NCI-H1436 treated with DMSO at 0.1 percent for 48 hours (cell line): ENCODE measurements around the gene RYR2.
"Not testable (repeated sequence)": the region's sequence is repeated elsewhere in the genome, so short reads cannot be mapped to it uniquely, and the experiment has no call there.

Source experiments
- DNase-seq: peaks from one replicate; lab custom pipeline; 2025; lab: John Stamatoyannopoulos, UW

Gene RYR2

DNA sequence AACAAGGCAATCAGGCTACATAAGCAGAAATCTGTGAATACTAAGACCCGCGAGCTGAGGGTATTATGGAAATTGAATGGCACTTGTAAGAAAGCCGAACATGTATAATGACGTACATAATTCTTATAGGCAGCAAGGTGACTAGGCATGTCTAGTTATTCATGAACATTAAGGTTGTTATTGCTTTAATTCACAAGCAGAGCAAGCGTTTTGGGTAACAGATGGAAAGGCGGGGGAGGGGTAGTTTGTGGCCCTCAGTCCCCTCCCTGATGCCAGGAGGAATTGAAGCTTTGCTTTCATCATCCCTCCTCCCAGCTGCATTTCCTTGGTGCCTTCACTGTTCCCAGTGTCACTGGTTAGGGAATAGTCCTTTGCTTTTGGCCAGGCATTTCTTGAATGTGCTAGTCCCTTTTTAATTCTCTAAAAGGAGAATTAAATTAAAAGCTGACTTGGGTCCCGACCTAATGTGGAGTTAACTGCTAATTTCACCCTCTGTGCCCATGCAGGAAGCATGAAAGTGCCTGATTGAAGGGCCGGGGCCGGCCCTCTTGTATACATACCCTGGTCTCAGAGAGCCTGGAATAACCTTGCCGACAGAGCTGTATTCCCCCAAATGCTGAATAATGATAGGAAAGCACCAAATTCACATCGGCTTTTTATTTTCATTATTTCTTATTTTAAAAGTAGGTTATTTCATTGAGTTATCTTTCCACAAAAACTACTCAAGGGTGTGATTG lies 42.5 kb downstream of the RYR2 start:
- DNase-seq = no peak

DNA sequence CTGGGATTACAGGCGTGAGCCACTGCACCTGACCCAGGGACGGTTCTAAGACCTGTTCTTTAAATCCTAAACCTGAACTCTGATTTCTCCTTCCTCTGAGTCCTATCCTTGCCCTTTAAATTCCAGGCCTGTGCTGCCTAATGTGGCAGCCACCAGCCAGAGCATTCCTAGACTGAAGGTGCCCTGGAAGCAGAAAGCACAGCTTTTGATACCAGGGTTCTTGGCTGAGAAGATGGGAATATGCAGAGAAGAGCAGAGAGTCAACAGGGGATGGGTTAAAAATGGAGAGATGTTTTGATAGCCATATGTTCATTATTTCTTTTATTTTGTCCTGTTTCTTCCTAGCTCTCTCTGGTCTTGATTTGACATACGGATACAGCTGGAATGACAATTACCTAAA lies 49.7 kb downstream of the RYR2 start:
- DNase-seq = no peak

DNA sequence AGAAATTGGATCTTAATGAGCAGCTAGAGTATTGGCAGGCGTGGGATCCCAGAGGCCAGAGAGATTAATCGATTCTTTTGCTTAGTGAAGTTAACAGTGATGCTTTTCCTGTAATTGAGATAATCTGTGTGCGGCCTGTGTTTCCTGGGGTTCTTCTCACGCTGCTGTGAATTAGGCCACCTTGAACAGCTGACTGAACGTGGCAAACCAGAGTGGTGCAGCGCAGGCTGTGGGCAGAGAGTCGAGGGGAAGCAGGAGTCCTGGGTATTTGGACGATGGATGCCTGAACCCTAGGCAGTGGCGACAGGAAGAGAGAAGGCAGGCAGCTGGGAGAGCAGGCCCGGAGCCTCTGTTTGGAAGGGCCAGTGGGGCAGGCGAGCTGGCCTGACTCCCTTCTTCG lies 51.7 kb downstream of the RYR2 start:
- no peak for DNase-seq

- DNase-seq = no peak
Observed at GRCh38 chr1:237098541-237098940, 56.6 kb downstream of the RYR2 start.

- no peak for DNase-seq
Observed at GRCh38 chr1:237103021-237103420, 61.0 kb downstream of the RYR2 start.

DNA sequence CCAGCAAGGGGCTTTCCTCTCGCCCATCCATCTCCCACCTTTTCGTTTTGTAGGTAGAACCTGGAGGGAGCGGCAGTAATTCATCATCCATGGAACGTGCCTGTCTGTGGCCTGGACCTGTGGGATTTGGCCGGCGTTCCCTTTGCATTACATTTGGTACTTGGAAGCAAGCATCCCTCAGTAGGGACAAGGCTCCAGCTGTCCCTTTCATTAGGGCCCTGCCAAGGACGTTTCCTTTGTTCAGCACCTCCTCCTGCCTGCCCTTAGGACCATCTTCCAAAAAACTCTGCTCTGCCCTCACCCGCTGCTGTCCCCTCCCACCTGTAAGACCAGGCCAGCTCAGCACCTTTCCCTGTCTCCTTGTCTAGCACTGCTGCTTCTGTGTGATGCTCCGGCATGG lies 62.1 kb downstream of the RYR2 start:
- DNase-seq = no peak

DNA sequence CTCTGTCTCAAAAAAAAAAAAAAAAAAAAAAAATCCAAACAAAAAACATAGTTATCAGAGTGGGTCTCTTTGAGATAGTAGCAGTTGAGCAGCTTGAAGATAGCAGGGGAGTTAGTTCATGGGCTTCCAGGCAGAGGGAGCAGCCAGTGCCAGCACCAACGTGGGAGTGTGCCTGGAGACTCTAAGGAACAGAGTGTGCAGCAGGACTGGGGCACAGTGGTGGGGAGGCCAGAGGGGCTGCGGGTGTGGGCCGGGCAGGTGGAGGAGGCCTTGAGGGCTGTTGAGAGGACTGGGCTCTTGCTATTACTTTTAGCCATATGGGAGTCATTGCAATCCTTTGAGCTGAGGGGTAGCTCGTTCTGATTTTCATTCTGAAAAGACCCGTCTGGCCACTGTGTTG lies 63.8 kb downstream of the RYR2 start:
- DNase-seq = no peak

DNA sequence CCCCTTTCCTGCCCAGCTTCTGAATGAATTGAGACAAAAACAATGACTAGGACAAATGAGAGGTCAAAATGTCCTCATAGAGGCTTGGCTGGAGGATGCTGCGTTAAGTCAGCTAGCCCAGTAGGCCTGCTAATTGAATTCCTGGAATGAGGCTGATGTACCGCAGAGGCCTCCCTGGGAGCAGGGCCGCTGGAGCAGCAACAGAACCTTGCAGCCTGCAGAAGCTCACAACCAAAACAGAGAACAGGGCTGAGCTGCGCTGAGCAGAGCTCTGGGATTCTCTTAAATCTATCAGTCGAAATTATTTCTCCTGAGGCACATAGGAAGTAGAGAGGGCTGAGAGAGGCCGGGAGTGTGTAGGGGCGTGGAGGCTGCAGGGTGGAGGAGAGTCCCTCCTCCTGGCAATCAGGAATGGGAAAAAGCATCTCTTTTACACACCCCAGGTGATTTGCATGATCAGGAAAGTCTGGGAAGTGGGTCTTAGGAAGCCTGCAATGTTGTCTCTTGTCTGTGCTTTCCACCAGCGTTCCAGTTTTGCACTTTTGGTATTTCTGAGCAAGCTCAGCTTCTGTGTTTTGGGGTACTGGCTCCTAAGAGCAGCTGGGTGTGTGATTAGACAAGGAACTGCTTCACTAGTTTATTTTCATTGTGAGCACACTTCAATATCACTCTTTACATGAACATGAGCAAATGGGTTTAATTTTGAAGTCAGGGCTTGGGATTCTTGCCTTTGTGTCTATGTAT lies 66.5 kb downstream of the RYR2 start:
- DNase-seq = no peak

DNA sequence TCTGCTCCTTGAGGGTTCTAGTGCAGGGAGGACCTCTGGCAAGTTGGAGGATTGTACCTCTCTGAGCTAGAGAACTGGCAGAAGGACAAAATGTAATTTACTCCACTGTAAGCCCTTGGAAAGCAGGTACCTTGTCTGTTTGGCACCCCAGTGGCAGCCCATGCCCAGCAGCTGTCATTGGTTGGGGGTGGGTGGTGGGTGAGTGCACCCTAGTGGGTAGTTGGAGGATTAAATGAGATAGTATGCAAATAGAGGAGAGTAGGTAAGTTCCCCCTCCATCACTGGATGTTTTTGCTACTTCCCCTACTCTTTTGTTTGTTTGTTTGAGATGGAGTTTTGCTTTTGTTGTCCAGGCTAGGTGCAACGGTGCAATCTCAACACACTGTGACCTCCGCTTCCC lies 69.8 kb downstream of the RYR2 start:
- no peak for DNase-seq

DNA sequence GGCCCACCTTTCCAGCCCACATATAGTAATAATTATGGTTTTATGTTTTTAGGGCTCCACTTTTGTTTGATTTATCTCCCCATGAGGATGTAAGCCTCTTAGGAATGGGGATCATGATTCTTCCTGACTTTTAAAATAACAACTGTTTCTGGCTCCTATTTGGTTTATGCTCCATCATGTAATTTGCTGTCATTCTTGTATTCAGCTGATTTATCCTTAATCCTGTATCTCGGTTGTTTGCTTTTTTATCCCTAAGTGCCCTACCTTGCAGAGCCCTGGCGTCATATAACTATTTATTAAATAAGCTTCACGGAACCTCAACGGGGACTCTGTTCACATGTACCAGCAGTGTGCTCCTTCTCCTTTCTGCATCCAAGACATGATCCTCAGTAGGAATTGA lies 70.7 kb downstream of the RYR2 start:
- DNase-seq = no peak

DNA sequence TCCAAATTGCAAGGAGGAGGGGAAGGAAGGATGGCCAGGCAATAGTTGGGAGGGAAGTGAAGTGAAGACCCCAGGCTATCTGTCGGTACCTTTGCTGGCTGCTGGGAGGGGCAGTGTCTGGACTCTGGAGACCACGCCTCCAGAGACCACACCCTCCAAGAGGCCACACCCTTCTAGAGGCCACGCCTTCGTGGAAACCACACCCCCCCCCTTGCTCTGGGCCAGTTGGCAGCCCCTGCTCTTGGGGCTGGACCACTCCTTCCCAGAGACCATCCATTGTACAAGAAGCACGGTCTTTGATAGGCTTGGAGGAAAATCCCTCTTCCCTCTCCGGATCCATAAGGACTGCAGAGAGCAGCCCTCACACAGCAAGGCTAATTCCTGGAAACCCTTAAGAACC lies 73.1 kb downstream of the RYR2 start:
- no peak for DNase-seq

DNA sequence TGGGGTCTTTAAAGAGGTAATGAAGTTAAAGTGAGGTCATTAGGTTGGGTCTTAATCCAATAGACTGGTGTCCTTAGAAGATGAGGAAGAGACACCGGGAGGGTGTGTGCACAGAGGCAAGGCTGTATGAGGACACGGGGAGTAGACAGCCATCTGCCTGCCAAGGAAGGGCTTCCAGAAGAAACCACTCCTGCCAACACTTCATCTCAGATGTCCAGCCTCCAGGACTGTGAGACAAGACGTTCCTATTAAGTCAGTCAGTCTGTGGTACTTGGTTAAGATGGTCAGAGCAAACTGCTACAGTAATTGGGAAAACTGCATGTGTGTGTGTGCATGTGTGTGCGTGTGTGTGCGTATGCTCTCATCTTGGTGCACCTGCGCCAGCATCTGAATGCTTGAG lies 77.1 kb downstream of the RYR2 start:
- DNase-seq = no peak

DNA sequence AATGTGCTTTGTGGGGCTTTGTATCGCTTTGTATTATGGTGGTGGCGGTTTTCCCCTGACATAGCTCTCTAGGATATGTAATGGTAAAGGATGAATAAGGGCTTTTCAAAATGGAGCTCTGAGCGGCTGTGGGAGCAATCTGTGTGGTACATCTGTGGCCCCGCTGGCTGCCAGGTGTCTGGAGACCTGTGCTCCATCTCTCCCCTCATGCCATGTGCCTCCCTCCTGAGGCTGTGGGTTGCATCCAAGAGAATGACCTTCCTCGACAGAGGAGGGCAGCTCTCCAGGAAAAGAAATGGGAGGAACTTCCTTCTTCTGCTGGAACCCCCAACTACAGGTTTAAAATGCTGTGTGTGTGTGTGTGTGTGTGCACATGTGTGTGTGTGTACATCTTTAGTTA lies 78.7 kb downstream of the RYR2 start:
- no peak for DNase-seq

- no peak for DNase-seq
Observed at GRCh38 chr1:237124856-237125462, 83.0 kb downstream of the RYR2 start.

DNA sequence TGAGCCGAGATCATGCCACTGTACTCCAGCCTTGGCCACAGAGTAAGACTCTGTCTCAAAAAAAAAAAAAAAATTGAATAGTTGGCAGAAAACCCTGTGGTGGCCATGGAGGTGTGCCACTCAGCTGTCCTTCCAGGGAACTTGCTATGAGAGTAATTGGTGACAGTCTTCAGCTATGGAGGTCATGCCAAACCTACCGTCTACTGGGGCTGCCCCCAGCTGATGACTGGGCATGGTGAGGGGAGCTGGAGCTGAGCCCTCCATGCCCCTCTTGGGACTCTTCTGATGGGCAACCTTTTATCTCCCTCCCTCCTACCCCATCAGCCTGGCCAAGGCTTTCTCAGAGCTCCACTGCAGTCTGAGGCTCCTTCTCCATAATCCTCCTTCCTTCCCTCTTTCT lies 84.2 kb downstream of the RYR2 start:
- DNase-seq = no peak

DNA sequence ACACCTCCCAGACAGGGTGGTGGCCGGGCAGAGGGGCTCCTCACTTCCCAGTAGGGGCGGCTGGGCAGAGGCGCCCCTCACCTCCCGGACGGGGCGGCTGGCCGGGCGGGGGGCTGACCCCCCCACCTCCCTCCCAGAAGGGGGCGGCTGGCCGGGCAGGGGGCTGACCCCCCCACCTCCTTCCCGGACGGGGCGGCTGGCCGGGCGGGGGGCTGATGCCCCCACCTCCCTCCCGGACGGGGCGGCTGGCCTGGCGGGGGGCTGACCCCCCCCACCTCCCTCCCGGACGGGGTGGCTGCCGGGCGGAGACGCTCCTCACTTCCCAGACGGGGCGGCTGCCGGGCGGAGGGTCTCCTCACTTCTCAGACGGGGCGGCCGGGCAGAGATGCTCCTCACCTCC lies 85.3 kb downstream of the RYR2 start:
- DNase-seq = not testable (repeated sequence)

DNA sequence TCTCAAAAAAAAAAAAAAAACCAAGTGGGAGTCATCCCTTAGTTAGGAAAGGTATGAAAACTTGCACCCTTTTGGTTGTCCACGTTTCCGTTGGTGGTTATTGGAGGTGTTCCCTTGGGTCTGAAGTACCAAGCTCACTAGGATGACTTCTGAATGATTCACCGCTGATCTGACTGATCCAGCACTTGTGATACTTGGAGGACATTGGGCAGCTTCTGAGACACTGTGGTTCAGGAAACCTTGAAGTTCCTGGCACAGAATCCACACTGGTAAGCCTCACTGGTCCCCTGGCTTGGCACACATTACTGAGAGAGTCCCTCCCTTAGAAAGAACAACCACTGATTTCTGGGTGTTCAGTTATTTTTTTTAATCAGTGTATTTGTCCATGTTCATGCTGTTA lies 91.9 kb downstream of the RYR2 start:
- DNase-seq = no peak

DNA sequence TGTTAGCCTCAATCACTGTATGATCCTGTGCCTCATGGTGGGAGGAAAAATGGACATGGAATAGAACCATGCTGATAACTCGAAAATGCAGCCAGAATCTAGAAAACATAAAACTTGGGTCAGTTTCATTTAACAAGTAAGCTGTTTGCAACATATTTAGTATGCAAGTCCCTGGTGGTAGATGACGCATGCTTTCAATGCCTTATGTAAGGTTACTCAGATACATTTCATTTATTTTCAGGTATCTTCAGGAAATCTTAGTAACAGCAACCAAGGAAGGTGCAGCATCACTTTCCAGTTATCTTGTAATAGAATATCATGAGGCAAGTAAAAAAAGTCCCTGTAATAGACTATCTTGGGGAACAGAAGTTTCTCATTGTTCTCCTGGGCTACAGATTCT lies 92.9 kb downstream of the RYR2 start:
- no peak for DNase-seq

DNA sequence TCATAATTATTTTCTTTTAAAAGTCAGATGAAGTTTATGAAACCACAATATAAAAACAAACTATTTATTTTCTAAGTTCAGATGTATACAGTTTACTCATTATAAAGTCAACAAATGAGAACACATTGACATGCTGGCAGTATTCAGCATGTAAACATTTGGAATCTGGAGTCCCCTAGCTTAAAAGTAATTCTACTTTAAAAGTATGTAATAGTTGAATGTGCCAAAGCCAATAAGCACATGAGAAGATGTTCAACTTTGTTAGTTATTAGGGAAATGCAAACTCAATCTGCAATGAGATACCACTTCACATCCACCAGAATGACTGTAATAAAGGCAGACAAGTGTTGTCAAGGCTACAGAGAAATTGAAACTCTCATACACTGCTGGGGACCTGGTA lies 96.6 kb downstream of the RYR2 start:
- DNase-seq = no peak

- DNase-seq = no peak
Observed at GRCh38 chr1:237139732-237140131, 97.7 kb downstream of the RYR2 start.

GRCh38 chr1:237140986-237141385 lies 99.0 kb downstream of the RYR2 start:
- no peak for DNase-seq

- no peak for DNase-seq
Observed at GRCh38 chr1:237141502-237141901, 99.5 kb downstream of the RYR2 start.

DNA sequence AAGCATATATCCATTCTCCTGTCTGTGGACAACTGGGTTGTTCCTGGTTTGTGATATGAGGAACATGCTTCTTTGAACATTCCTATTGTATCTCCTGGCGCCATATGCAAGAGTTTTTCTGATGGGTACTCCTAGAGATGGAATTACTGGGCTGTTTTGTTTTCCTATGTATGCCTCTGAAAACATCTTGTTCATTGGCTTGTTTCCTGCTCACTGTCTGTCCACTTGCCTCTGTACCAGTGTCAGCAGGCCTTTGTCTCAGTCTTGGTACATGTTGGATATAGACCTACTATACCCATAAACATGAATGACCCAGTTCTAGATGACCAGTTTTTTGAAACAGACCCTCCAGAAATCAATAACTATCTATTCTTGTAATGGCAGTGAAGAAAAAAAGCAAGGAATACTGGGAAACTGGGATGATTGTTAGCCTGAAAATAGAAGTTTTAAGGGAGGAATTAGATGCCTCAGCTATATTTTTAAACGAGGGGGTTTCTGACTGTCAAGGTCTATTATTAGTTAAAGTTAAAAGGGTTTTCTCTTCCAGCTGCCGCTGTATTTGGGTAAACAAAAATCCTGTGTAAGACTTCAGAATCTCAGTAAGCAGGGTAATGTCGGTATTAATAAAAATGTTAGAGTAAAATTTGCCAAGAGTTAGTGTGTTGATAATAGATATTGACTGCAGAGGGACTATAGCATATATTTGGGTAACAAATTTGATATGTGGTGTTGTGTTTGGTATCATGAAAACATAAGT lies 103.6 kb downstream of the RYR2 start:
- DNase-seq = no peak
